ENCODE results near the gene STOX1. TPM values are rescaled to one million over a fixed set of nuclear protein-coding genes. Genes with fewer than 3 reads are reported as not detected.

The STOX1 gene
- total RNA-seq, 1 donor from 2014 or later = 53.9 TPM

GRCh38 chr10:68787813-68788212 is 39.5 kb upstream of the STOX1 start:
- no peak overlapping the region for H3K27ac ChIP-seq
- Mint-ChIP-seq H3K4me3 (no peak overlapping the region), H3K27me3 (ENCODE audit: insufficient read depth, low read depth) (peaks cover 2% of the 10 kb centered on the region), H3K9me3 (no peaks in the 10 kb centered on the region), H3K36me3 (peaks cover 19% of the 10 kb centered on the region), H3K27ac (no peak overlapping the region), H3K4me1 (no peaks in the 10 kb centered on the region)
- H4K20me1 ChIP-seq (ENCODE audit: low read depth) = no peaks in the 10 kb centered on the region
- TF ChIP-seq CTCF (IDR thresholded peaks at IDR 0.05) = no peak
- H3K79me2 ChIP-seq (ENCODE audit: low read depth) = peaks cover 6% of the 10 kb centered on the region
- H3K4me3 ChIP-seq = no peak overlapping the region
- peaks cover 64% of the 10 kb centered on the region for H3F3A ChIP-seq (ENCODE audit: low read depth)
- H2AFZ ChIP-seq (replicated peaks) = no peak overlapping the region
- no peak overlapping the region for H3K9ac ChIP-seq
- H3K4me2 ChIP-seq = no peak overlapping the region
- H3K9me3 ChIP-seq (ENCODE audit: low read depth) = no peaks in the 10 kb centered on the region
- H3K36me3 ChIP-seq = peaks cover 52% of the 10 kb centered on the region
- no peaks in the 10 kb centered on the region for H3K4me1 ChIP-seq
- H3K27me3 ChIP-seq = no peaks in the 10 kb centered on the region
- no peak for DNase-seq (ENCODE audit: low spot score)

- H3K27me3 Mint-ChIP-seq (ENCODE audit: insufficient read depth, low read depth) = peaks cover 2% of the 10 kb centered on the region
- Histone ChIP-seq H3K27me3 (no peaks in the 10 kb centered on the region), H2AFZ (replicated peaks) (no peak overlapping the region), H3K4me1 (no peaks in the 10 kb centered on the region), H3K36me3 (peaks cover 49% of the 10 kb centered on the region), H3K4me2 (no peak overlapping the region), H3F3A (ENCODE audit: low read depth) (peaks cover 54% of the 10 kb centered on the region), H4K20me1 (ENCODE audit: low read depth) (no peaks in the 10 kb centered on the region), H3K27ac (no peak overlapping the region), H3K4me3 (no peak overlapping the region), H3K9me3 (ENCODE audit: low read depth) (no peaks in the 10 kb centered on the region), H3K79me2 (ENCODE audit: low read depth) (no peaks in the 10 kb centered on the region), H3K9ac (no peak overlapping the region)
- H3K36me3 Mint-ChIP-seq = peaks cover 19% of the 10 kb centered on the region
- TF ChIP-seq EZH2 (IDR thresholded peaks at IDR 0.05) = no peak
- TF ChIP-seq EZH2phosphoT487 (IDR thresholded peaks at IDR 0.05) = no peak
- no peak for TF ChIP-seq CTCF (IDR thresholded peaks at IDR 0.05)
- no peaks in the 10 kb centered on the region for H3K4me1 Mint-ChIP-seq
- no peaks in the 10 kb centered on the region for H3K9me3 Mint-ChIP-seq
- H3K4me3 Mint-ChIP-seq = no peak overlapping the region
- DNase-seq (ENCODE audit: low spot score) = no peak
- no peak overlapping the region for H3K27ac Mint-ChIP-seq
Measured at GRCh38 chr10:68790476-68790875, 36.9 kb upstream of the STOX1 start.

GRCh38 chr10:68792115-68792514 is 35.2 kb upstream of the STOX1 start:
- peaks cover 2% of the 10 kb centered on the region for H3K27me3 Mint-ChIP-seq (ENCODE audit: insufficient read depth, low read depth)
- H3K79me2 ChIP-seq (ENCODE audit: low read depth) = no peaks in the 10 kb centered on the region
- no peak overlapping the region for H3K27ac ChIP-seq
- H3K4me3 Mint-ChIP-seq = no peak overlapping the region
- peaks cover 12% of the 10 kb centered on the region for H3K36me3 Mint-ChIP-seq
- no peak for DNase-seq (ENCODE audit: low spot score)
- TF ChIP-seq EZH2phosphoT487 (IDR thresholded peaks at IDR 0.05) = no peak
- peak; percentile 41 for TF ChIP-seq CTCF (IDR thresholded peaks at IDR 0.05)
- no peak overlapping the region for H2AFZ ChIP-seq (replicated peaks)
- no peaks in the 10 kb centered on the region for H3K9me3 ChIP-seq (ENCODE audit: low read depth)
- H3K27me3 ChIP-seq = no peaks in the 10 kb centered on the region
- peaks cover 42% of the 10 kb centered on the region for H3F3A ChIP-seq (ENCODE audit: low read depth)
- H3K4me1 ChIP-seq = no peaks in the 10 kb centered on the region
- H3K9ac ChIP-seq = no peak overlapping the region
- H3K4me1 Mint-ChIP-seq = no peaks in the 10 kb centered on the region
- no peak overlapping the region for H3K4me2 ChIP-seq
- H3K9me3 Mint-ChIP-seq = no peaks in the 10 kb centered on the region
- no peaks in the 10 kb centered on the region for H4K20me1 ChIP-seq (ENCODE audit: low read depth)
- peaks cover 33% of the 10 kb centered on the region for H3K36me3 ChIP-seq
- H3K4me3 ChIP-seq = no peak overlapping the region
- no peak overlapping the region for H3K27ac Mint-ChIP-seq
